Effector CD8-positive, alpha-beta T cell (primary cell): Measurements from ENCODE around the gene DEPDC1.
"Not testable (repeated sequence)": the region's sequence is repeated elsewhere in the genome, so short reads cannot be mapped to it uniquely, and the experiment has no call there.

Experiments
- DNase-seq: peaks from one replicate; lab custom pipeline; 2025; lab: John Stamatoyannopoulos, UW

Gene DEPDC1

DNA sequence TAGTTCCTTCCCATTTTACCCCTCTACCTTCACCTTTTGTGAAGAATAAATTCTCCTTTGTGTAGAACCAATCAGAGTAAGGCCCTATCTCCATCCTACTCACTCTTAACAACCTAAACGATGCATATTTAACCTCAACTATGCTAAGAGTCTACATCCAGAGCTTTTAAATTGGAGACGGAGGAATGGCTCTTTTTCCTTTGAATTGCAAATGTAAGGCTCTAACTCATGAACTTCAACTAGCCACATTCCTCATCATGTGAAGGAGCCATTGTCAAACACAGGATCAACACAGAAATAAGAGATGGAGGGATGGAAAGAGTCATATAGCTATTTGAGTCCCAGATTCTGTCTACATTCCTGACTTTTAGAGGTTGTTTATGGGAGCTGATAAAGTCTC, 18.2 kb downstream of the DEPDC1 start:
- DNase-seq = no peak

DNA sequence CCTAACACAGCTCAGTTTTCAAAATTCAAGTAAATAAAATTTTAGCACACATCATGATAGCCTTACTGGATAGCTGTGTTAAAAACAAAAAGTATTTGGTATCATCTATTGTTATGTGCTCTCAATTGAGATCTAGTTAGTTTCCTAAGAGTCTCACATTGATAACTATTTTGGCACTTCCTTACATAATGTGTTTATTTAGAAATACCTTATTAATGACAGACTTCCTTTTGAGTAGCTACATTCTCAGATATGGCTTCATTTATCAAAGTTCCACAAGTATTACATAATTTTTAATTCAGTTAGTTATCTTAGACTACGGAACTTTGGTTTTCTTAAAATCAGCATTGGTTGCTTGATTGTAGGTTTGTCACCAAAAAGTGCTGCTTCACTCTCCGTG, 20.3 kb downstream of the DEPDC1 start:
- DNase-seq = not testable (repeated sequence)

DNA sequence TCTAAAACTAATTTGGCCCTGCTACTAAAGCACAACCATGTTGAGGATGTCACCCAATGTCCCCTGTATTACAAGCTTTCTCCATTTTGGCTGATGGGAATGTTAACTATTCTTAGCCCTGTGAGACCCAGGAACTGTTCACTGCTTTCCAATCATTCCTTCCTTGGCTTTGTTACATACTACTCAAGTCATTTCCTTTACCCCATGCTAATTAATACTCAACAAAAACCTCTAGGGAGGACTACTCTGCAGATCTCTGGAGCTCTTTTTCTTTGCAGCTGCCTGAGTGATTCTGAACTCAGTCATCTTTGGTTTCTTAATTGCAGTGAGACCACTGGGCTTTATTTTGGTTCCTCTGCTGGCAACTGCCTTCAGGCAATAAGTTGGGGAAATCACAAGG, 23.8 kb downstream of the DEPDC1 start:
- no peak for DNase-seq

DNA sequence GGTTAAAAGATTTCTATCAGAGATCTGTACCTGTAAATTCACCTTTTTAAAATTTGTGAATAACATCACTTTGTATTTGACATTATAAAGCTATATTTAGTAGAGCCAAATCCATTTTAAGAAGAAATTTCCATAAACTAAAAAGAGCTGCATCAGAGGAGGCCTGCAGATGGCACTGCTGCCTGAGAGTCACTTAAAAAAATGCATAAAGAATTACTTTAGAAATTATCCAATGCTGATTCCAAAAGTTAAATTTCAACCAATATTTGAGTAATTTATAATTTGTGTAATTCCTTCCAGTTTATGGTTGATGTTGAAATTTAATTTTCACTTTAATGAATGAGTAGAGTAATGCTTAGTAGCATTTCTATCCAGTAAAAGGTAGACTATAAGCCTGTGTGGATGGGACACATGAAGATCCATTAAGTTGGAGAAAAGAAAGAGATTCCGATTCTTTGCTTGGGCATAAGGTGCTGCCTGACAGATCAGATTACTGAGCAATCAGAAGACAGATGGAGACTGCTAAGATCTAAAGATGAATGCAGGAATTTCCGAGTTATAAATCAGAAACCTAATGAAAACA, 26.4 kb downstream of the DEPDC1 start:
- no peak for DNase-seq

DNA sequence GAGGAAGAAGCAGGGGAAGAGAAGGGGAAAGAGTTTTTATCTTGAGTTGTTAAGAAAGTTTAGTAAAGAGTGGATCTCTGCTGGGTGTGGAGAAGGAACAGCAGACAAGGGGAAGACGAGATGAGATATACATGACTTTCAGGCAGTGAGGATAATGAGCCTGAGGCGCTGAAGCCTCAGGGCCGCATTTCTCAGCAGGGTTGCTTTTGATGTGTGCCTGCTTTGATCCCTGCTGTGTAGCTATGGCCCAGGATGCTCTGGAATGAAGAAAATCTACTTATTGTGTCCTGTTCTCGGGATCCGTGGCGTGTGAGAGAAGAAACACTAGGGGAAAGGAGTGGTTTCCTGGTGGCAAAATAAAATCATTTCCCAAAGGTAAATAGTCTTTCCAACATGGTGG, 32.0 kb downstream of the DEPDC1 start:
- no peak for DNase-seq

DNA sequence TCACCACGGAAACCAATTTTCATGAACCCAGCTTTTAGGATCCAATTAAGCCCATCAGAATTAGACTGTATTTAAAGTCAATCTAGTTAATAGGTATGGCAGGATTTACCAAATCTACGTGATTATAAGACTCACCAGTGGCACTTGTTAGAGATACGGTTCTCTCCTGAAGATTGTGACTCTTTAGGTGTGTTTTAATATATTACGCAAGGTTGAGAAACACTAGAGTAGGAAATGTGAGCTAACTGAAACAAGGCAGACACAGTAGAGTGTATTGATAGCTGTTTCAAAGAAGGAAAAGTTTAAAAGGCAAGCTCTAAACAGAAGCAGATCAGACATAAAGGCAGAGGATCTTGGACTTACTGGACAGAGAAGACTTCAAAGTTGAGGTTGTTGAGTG, 35.9 kb downstream of the DEPDC1 start:
- no peak for DNase-seq

DNA sequence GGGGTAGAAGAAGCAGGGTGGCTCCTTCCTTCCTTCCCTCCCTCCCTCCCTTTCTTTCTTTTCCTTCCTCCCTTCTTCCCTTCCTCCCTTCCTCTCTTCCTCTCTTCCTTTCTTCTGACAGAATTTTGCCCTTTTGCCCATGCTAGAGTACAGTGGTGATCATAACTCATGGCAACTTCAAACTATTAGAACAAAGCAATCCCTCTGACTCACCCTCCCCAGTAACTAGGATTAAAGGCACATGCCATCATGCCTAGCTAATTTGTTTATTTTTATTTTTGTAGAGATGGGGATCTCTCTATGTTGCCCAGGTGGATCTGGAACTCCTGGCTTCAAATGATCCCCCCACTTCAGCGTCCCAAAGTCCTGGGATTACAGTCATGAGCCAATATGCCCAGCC, 37.1 kb downstream of the DEPDC1 start:
- DNase-seq = no peak

DNA sequence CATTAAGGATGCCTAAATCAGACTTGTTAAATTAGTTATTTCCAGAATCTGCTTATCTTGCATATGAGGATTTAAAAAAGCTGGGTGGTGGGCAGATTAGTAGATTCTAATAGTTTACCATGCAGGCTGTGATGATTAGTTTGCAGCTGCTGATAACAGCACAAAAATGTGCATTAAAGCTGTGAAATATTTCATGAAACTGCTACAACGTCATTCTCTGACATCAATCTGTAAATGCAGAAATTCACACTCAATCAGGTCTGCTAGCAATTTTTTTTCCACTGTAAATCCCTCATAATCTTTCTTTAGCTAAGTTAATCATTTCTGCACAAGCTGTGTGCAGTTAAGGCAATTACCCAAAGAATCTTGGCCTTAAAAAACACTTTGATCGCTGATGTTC, 37.8 kb downstream of the DEPDC1 start:
- DNase-seq = no peak

DNA sequence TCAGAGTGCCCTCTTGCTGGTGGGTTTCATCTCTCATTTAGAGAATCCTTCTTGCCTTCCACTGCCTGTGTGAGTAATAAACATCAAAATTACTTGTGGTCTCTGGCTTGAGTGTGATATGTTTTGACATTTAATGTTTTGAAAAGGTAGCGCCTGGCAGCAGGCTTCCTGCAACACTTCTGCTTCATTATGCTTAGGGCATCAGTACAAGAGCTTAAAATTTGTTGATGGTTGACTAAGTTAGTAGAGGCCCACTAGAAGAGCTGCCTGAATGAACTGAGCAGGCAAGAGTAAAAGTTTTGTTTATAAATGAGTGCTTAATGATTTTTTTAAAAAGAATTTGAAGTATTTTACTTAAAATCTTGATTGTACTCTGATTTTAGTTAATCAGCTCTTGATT, 40.7 kb downstream of the DEPDC1 start:
- no peak for DNase-seq

DNA sequence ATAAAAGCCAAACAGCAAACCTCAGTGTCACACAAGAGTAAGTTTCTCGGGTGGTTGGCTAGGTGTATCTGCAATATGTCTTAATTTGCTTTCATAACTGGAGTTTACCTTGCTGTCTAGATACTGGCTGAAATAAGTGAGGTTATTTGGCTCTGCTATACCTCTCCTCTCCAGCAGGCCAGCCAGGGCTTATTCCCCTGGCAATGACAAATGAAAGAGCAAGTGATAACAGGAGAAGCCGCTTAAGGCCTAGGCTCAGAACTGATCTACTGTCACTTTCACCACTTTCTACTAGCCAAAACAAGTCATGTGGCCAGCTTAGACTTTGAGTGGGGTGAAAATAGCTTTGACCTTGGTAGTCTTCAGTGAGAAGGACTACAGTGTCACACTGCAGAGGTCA, 42.3 kb downstream of the DEPDC1 start:
- no peak for DNase-seq

DNA sequence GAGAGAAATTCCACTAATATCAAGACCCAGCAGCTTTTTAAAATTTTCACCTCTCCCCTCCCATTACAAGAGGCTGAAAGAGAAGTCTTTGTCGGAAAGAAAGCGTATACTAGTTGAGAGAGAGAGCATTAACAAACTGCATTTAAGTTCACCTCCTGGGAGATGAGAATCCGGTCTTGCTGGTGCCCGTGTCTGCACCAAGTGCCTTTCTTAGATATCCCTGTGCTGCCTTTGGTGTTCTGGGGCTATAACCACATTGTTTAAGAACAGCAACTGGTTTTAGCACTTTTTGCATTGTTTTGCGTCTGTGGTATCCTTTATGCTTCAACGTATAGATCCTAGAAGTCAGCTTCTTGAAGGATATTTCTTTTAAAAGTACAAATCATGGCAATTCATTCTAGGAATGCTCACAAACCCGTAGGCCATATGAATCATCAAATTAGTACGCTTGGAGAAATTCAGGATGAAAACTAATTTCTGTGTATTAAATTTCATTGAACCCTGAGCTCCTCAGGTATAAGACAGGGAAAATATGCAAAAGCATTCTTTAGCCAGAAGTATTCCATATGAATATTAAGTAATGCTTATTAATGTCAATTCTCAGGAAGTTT, 43.7 kb downstream of the DEPDC1 start:
- DNase-seq = no peak

DNA sequence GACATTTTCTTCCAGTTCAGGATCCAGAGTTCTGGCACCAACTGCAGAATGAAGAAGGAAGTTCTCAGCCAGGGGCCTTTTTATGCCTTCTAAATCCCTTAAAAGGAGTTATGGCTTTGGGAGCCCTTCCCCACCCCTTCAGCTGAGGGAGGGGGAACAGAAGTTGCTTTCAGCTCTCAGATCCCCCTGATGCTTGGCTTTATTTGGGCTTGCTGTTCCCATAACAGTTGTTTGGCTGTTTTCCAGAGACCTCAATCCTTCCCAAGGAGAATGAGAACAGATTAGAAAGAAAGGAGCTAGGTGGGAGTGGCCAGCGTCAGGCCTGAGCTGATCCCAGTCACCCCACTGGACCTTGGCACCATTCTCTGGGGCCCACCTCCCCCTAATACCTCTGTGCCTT, 47.0 kb downstream of the DEPDC1 start, which contains the start of gene RPE65:
RPE65 (minus strand) TSS at position 54 of the 400 bp plus-strand sequence; CDS start at position 5, 49 bp downstream.
- no peak for DNase-seq

DNA sequence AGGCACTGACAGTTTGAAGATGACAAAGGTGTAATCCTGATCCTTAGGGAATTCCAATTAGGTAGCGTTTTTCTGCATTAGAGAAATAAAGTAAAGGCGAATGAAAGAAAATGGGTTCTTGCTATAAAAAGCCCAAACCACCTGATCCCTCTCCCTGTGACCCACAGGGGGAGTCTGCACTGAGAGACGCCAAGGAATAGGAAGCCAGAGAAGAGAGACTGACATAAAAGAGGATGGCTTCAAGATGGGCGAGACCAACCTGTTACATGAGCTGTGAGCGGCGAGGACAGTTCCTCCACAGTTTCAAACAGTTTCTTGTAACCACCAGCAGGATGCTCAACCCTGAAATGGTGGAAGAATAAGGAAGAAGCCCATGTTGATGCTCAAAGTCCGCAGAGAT, 48.5 kb downstream of the DEPDC1 start:
- DNase-seq = no peak

DNA sequence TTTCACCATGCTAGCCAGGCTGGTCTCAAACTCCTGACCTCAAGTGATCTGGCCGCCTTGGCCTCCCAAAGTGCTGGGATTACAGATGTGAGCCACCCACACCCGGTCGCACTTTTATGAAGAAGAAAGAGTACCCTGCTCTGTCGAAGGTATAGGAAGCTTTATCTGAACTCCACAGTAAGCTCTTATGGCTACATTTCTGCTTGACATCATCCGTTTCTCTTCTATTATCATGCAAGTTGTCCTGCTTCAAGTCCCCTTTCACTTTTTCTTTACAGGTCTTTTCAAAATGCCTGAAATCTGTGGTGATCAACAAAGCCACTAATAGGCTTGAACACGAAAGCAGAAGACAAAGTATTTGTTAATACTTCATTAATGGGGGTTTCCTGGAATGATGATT, 51.2 kb downstream of the DEPDC1 start:
- DNase-seq = no peak

DNA sequence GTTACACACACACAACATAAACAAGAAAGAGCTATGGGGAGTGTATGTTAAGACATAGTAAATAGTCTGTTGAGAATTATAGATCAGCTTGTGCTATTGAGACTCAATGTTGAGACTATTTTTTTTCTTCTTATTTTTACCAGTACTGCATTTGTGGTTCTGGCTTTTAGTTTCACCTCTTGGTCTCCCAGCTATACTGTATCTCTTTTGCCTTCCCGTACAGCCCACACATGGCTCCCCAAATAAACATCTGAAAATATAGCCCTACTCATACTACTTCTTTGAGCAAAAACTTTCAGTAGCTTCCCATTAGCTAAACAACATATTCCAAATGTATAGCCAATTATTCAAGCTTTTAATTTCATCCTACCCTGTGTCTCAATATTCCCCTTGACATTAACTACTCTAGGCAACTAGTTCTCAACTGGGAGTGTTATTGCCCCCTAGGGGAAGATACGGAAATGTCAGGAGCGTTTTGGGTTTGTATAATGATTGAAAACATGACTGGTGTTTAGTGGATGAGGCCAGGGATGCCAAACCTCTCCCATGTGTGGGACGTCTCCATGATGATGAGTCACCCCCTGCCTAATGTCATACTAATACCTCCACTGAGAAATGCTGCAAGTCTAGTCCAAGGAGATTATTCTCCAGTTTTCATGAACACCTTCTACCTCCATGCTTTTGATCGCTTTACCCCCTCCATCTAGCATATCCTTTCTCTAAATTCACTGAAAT, 53.9 kb downstream of the DEPDC1 start:
- DNase-seq = no peak

DNA sequence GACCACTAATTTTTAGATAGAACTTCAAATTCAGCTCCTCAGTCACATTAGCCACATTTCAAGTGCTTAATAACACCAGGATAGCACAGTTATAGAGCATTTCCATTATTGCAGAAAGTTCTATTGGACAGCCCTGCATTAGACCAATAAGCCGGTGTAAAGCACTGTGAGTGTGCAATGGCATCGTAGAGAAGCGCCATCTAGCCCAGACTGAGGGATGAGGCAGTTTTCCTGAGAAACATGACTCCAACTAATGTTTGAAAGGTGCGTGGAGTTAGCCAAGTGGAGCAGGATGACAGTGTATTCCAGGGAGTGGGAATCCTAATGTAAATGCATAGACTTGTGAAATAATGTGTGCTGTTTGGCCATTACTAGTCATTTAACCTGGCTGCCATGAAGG, 54.9 kb downstream of the DEPDC1 start:
- DNase-seq = no peak

DNA sequence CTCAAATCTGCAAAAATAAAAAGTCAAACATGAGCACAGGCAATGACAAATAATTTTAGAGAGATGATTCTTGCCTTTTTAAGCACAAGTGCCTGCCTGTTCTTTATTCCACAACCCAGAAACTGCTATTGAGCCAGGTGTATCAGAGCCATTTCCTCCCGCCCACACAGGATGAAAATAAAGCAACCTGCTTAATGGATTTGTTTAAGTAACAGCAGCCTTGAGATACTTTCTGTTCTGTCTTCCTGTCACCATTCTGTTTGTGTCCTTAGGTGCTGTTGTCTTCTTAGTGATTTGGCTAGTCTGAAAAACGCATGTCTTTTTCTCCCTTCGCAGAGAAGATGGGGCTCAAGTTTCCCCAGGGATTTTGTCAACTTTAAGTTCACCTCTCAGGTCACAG, 58.6 kb downstream of the DEPDC1 start:
- no peak for DNase-seq

DNA sequence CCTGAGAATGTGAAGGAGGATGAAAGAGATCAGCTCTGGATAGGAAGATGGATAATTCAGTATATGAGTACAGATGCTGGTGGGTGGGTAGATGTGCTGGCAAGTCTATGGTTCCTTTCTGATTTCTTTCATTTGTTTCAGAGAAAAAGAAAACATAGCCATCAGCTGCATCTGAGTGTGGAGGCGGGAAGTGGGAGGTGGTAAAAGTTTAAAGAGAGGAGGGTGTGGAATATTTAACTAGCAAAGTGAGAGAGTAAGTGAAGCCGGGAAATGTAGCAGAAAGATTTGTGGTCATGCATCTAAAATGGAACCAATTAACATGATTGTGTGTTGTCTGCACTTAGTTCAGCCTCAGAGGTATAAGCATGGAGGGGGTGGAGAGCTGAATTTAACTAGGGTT, 63.5 kb downstream of the DEPDC1 start:
- no peak for DNase-seq

DNA sequence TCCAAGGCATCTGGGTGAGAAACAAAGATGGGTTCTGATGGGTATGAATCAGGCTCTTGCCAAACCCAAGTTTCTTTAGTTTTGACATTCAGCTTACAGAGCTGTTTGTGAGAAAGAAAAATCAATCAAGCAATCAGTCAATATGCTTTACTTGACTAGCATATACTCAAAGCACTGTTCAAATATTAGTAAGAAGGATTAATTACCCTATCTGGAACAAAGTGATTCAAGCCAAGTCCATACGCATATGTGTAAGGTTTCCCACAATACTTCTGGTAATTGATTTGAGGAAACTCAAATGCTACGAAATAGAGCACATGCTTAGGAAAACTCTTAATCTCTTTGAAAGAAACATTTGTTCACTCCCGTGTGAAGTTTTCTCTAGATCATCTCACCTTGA, 65.8 kb downstream of the DEPDC1 start:
- DNase-seq = no peak

DNA sequence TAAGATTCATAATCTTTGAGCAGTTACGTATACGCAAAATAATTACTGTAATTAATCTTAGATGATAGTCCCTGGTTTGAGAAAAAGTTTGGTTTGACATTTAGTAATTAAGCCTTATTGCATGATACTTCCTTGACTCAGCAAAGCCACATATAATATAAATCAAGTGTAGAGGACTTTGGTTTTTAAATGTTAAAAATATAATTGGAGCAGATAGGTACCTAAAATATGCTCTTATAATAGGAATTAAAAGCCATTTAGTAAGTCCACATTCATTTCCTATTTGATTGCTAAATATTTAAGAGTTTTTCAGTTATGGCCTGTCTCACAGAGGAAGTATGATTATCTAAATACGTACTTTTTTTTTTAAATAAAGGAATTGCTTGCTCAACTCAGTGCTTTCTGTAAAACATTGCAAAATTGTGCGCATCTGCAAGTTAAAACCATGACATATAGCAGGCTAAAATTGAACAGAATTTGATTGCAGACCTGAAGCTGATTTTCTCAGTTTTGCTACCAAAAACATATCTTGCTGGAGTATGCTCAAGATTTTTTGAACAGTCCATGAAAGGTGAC, 67.6 kb downstream of the DEPDC1 start:
- no peak for DNase-seq

DNA sequence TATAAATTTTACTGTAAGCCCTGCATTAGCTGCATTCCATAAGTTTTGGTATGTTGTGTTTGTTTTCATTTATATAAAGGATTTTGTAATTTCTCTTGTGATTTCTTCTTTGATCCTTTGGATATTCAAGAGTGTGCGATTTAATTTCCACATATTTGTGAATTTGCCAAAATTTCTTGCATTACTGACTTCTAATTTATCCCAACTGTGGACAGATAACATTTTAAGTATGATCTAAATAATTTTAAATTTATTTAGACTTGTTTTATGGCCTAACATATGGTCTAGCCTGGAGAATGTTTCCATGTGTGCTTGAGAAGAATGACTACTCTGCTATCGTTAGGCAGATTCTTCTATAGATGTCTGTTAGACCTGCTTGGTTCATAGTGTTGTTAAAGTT, 70.3 kb downstream of the DEPDC1 start:
- no peak for DNase-seq
